ENCODE results near the gene EPN2.
"Not testable (repeated sequence)": the region's sequence is repeated elsewhere in the genome, so short reads cannot be mapped to it uniquely, and the experiment has no call there.

EPN2 gene

GRCh38 chr17:19347323-19348080 is 110.3 kb downstream of the EPN2 start:
- H3K4me1 Mint-ChIP-seq (ENCODE audit: low read depth) = no peaks in the 10 kb centered on the region
- H3K27ac Mint-ChIP-seq = no peak overlapping the region
- no peaks in the 10 kb centered on the region for H3K9me3 Mint-ChIP-seq
- no peak overlapping the region for H3K4me3 Mint-ChIP-seq
- no peaks in the 10 kb centered on the region for H3K36me3 Mint-ChIP-seq (ENCODE audit: low read depth)
- H3K27me3 Mint-ChIP-seq (ENCODE audit: low read depth) = peaks cover 8% of the 10 kb centered on the region

DNA sequence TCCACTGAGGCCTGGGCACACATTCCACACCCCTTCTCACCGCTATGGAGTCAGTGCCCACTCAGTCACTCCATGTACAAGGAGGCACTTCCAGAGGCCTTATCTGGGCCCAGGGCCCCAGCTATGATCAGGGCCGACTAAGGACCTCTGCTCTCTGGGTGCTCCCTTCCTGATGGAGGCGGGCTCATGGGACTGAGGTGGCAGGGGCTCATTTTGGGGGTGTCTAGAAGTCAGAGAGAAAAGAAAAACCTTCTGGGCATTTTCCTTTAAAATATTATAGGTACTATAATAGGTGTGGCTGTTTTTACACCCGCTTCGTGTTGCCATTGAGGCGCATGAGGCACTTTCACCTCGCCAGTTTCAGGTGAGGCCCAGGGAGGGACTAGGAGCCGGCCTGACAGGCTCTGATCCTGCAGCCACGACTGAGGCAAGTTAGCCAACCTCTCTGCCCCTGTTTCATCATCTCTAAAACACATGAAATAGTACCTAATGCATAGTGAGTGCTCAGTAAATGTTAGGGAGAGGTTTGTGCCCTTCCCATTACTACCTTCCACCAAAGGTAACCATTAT is 111.0 kb downstream of the EPN2 start:
- Mint-ChIP-seq H3K9me3 (no peaks in the 10 kb centered on the region), H3K27me3 (ENCODE audit: low read depth) (peaks cover 8% of the 10 kb centered on the region), H3K36me3 (ENCODE audit: low read depth) (no peaks in the 10 kb centered on the region), H3K27ac (no peak overlapping the region), H3K4me1 (ENCODE audit: low read depth) (no peaks in the 10 kb centered on the region), H3K4me3 (no peak overlapping the region)

- Mint-ChIP-seq H3K27me3 (ENCODE audit: low read depth) (peaks cover 8% of the 10 kb centered on the region), H3K4me3 (no peak overlapping the region), H3K9me3 (no peaks in the 10 kb centered on the region), H3K36me3 (ENCODE audit: low read depth) (no peaks in the 10 kb centered on the region), H3K4me1 (ENCODE audit: low read depth) (no peaks in the 10 kb centered on the region), H3K27ac (no peak overlapping the region)
Measured at GRCh38 chr17:19348806-19349205, 111.6 kb downstream of the EPN2 start.

DNA sequence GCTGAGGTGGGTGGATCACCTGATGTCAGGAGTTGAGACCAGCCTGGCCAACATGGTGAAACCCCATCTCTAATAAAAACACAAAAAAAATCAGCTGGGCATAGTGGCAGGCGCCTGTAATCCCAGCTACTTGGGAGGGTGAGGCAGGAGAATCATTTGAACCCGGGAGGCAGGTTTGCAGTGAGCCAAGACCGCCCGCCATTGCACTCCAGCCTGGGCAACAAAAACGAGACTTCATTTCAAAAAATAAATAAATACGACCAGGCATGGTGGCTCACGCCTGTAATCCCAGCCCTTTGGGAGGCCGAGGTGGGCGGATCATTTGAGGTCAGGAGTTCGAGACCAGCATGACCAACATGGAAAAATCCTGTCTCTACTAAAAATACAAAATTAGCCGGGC is 116.2 kb downstream of the EPN2 start:
- H3K9me3 Mint-ChIP-seq; H3K4me1 Mint-ChIP-seq (ENCODE audit: low read depth); H3K4me3 Mint-ChIP-seq; H3K27ac Mint-ChIP-seq; H3K36me3 Mint-ChIP-seq (ENCODE audit: low read depth): not testable (repeated sequence)
- peaks cover 25% of the 10 kb centered on the region for H3K27me3 Mint-ChIP-seq (ENCODE audit: low read depth)

- no peak overlapping the region for H3K27ac Mint-ChIP-seq
- H3K4me3 Mint-ChIP-seq = no peak overlapping the region
- H3K4me1 Mint-ChIP-seq (ENCODE audit: low read depth) = no peaks in the 10 kb centered on the region
- H3K27me3 Mint-ChIP-seq (ENCODE audit: low read depth) = peaks cover 33% of the 10 kb centered on the region
- H3K36me3 Mint-ChIP-seq (ENCODE audit: low read depth) = no peaks in the 10 kb centered on the region
- no peaks in the 10 kb centered on the region for H3K9me3 Mint-ChIP-seq
Measured at GRCh38 chr17:19354748-19355147, 117.6 kb downstream of the EPN2 start.

DNA sequence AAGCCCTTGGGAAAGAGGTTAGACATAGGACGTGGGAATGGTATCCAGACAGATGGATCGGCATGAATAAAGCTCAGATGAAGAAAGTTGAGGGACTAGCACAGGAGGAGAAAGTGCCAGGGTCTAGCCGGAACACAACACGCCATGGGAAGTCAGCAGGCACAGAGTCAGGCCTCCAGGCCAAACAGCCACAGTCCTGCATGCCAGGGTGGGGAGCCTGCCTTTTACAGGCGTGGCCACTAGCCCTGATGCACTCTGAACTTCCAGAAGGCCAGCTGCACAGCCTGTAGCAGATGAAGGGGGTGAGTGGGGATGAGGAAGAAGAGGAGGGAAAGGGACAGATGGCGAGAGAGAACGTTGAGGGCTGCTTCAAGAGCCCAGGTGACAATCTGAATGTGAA is 120.2 kb downstream of the EPN2 start:
- Mint-ChIP-seq H3K36me3 (ENCODE audit: low read depth) (no peaks in the 10 kb centered on the region), H3K4me1 (ENCODE audit: low read depth) (peaks cover 1% of the 10 kb centered on the region), H3K27me3 (ENCODE audit: low read depth) (peaks cover 33% of the 10 kb centered on the region), H3K27ac (no peak overlapping the region), H3K4me3 (no peak overlapping the region), H3K9me3 (no peaks in the 10 kb centered on the region)

DNA sequence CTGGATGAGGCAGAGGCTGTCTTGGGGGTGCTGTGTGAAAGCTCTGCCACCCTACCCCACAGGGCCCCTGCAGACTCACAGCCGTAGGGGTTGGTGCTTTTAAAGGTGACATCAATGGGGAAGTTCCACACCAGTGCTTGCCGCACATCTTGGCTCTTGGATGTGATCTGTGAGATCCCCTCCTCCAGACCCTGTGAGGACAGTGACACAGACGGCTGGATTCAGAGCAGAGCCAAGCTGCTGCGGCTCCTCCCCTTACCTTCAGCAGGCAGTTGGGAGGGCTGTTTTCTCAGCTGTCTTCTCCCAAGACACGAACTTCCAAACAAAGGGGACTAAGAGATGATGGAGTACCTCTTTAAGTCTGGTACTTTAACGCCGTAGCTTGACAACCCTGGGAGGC is 120.6 kb downstream of the EPN2 start:
- peaks cover 33% of the 10 kb centered on the region for H3K27me3 Mint-ChIP-seq (ENCODE audit: low read depth)
- no peaks in the 10 kb centered on the region for H3K36me3 Mint-ChIP-seq (ENCODE audit: low read depth)
- no peaks in the 10 kb centered on the region for H3K9me3 Mint-ChIP-seq
- no peak overlapping the region for H3K27ac Mint-ChIP-seq
- peaks cover 1% of the 10 kb centered on the region for H3K4me1 Mint-ChIP-seq (ENCODE audit: low read depth)
- no peak overlapping the region for H3K4me3 Mint-ChIP-seq

GRCh38 chr17:19359151-19359550 is 122.0 kb downstream of the EPN2 start:
- no peaks in the 10 kb centered on the region for H3K36me3 Mint-ChIP-seq (ENCODE audit: low read depth)
- peaks cover 3% of the 10 kb centered on the region for H3K4me1 Mint-ChIP-seq (ENCODE audit: low read depth)
- no peak overlapping the region for H3K4me3 Mint-ChIP-seq
- H3K27me3 Mint-ChIP-seq (ENCODE audit: low read depth) = peaks cover 30% of the 10 kb centered on the region
- H3K27ac Mint-ChIP-seq = no peak overlapping the region
- H3K9me3 Mint-ChIP-seq = no peaks in the 10 kb centered on the region

DNA sequence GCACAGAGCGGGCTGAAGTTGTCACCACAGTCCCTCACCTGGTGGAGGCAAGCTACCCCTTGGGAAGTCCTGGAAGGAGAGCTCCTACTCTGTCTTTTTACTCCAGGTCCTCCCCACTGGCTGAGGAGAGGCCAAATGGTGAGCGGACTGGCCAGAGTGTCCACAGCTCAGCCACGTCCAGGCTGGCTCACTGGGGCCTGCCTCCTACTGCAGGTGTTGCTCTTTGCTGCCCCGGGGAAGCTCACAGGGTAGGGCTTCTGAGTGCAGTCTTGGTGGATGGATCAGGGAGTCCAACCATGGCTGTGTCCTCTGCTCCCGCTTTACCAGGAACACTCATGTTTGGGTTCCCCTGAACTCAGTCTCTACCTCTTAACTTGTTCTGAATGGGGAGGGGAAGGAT is 122.7 kb downstream of the EPN2 start:
- no peaks in the 10 kb centered on the region for H3K36me3 Mint-ChIP-seq (ENCODE audit: low read depth)
- H3K9me3 Mint-ChIP-seq = no peaks in the 10 kb centered on the region
- H3K4me1 Mint-ChIP-seq (ENCODE audit: low read depth) = peaks cover 3% of the 10 kb centered on the region

DNA sequence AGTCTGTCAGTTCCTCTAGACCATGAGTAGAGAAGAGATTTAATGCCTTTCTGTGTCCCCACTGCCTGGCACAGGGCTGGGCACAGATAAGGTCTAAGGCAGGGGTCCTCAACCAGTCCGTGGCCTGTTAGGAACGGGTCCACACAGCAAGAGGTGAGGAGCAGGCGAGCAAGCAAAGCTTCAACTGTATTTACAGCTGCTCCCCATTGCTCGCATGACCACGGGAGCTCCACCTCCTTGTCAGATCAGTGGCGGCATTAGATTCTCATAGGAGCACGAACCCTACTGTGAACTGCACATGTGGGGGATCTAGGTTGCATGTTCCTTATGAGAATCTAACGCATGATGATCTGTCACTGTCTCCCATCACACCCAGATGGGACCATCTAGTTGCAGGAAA is 123.6 kb downstream of the EPN2 start:
- Mint-ChIP-seq H3K4me1 (ENCODE audit: low read depth) (peaks cover 3% of the 10 kb centered on the region), H3K9me3 (no peaks in the 10 kb centered on the region), H3K27me3 (ENCODE audit: low read depth) (peaks cover 28% of the 10 kb centered on the region), H3K27ac (no peak overlapping the region), H3K4me3 (no peak overlapping the region), H3K36me3 (ENCODE audit: low read depth) (no peaks in the 10 kb centered on the region)

More for the DNA sequence above, 122.7 kb downstream of the EPN2 start:
- no peak overlapping the region for H3K4me3 Mint-ChIP-seq
- H3K27ac Mint-ChIP-seq = no peak overlapping the region
- H3K27me3 Mint-ChIP-seq (ENCODE audit: low read depth) = peaks cover 28% of the 10 kb centered on the region

GRCh38 chr17:19361326-19361725 is 124.2 kb downstream of the EPN2 start:
- Mint-ChIP-seq H3K4me3 (peak overlapping the region; percentile 56), H3K9me3 (no peaks in the 10 kb centered on the region), H3K27ac (peak overlapping the region; percentile 4), H3K27me3 (ENCODE audit: low read depth) (peaks cover 27% of the 10 kb centered on the region), H3K4me1 (ENCODE audit: low read depth) (peaks cover 3% of the 10 kb centered on the region), H3K36me3 (ENCODE audit: low read depth) (no peaks in the 10 kb centered on the region)

- H3K4me1 Mint-ChIP-seq (ENCODE audit: low read depth) = peaks cover 3% of the 10 kb centered on the region
- H3K27ac Mint-ChIP-seq = peak overlapping the region; percentile 9
- no peaks in the 10 kb centered on the region for H3K36me3 Mint-ChIP-seq (ENCODE audit: low read depth)
- H3K27me3 Mint-ChIP-seq (ENCODE audit: low read depth) = peaks cover 22% of the 10 kb centered on the region
- H3K4me3 Mint-ChIP-seq = peak overlapping the region; percentile 76
- no peaks in the 10 kb centered on the region for H3K9me3 Mint-ChIP-seq
Measured at GRCh38 chr17:19361944-19362276, 124.7 kb downstream of the EPN2 start.

DNA sequence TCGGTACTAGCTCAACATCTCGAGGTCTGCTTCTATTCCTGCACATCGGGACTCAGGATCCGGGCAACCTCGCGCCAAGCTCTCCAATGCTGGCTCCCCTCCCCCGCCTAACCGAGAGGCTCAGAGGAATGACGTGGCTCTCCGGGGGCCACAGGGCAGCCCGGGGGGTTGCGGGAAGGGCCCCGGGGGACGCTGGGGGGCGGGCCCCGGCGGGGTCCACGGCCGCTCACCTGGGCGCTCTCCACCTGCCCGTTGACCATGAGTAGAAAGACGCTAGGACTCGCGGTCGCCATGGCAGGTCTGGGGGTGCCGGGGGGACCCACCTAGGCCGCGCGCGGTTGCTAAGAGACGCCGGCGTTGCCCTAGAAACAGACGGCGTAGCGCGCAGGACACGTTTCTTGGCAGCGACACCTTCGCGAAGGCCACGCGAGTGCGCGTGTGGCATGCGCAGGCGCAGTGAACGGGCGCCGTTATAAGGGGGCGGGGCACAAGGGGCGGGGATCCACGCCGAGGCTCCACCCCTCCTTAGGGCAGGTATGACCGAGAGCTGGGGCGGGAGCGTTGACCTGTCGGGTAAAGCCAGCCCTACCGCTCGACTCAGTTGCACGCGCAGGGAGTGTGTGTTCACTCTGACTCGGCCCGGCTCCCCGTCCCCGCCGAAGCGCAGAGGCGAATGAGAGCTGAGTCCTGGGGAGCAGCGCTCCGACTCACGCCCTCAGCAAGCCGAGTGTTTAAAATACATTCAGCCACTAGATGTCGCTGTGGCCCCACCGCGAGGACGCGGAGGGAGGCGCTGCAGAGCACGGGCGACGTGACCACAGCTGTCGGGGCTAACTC is 125.3 kb downstream of the EPN2 start, which contains the start of gene B9D1:
TSS of gene B9D1 (minus strand) at position 447 of the 837 bp plus-strand sequence. CDS start at position 293, 154 bp downstream.
- peak within 1 kb of the TSS; percentile 86 for H3K4me3 Mint-ChIP-seq
- no peaks in the 10 kb centered on the region for H3K9me3 Mint-ChIP-seq

DNA sequence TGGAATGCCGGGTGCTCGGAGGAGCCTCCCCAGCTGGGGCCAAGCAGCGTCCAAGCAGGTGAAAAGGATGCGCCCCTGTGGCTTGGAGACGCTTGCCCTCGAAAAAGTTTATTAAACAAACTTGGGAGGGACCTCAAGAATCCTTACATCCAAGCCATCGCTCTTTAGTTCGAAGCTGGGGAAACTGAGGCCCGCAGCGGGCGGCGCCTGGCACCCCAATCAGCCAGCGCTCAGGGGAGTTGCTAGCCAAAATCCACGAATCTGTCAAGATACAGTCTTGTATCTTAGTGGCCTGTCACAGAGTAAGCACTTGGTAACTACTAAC is 125.9 kb downstream of the EPN2 start:
- peaks cover 3% of the 10 kb centered on the region for H3K4me1 Mint-ChIP-seq (ENCODE audit: low read depth)
- peak overlapping the region; percentile 45 for H3K27ac Mint-ChIP-seq
- peak overlapping the region; percentile 86 for H3K4me3 Mint-ChIP-seq
- H3K36me3 Mint-ChIP-seq (ENCODE audit: low read depth) = no peaks in the 10 kb centered on the region
- H3K9me3 Mint-ChIP-seq = no peaks in the 10 kb centered on the region
- peaks cover 19% of the 10 kb centered on the region for H3K27me3 Mint-ChIP-seq (ENCODE audit: low read depth)

More for the DNA sequence above, 125.3 kb downstream of the EPN2 start, which contains the start of gene B9D1:
- Mint-ChIP-seq H3K27ac (peak within 1 kb of the TSS; percentile 64), H3K4me1 (ENCODE audit: low read depth) (peaks cover 3% of the 10 kb centered on the region), H3K27me3 (ENCODE audit: low read depth) (peaks cover 21% of the 10 kb centered on the region), H3K36me3 (ENCODE audit: low read depth) (no peaks in the 10 kb centered on the region)

All from T-helper 1 cell treated with Interleukin-12 subunit alpha and Interleukin-12 subunit beta and Interleukin-4 antibody, amounts not matched to agents 30 μg/mL and 1 μg/mL, for 36 hours (primary cell).